ENCODE measurements around the gene BACH1.

BACH1 gene

GRCh38 chr21:29321932-29322928 lies 23.5 kb downstream of the BACH1 start:
- H3K27me3 ChIP-seq (ENCODE audit: control insufficient read depth, insufficient read depth, low read length), result no peaks in the 10 kb centered on the region
- H3K27ac ChIP-seq (ENCODE audit: low read depth, low read length), result no peak overlapping the region
- no peak overlapping the region for H3K4me3 ChIP-seq (ENCODE audit: low read length)
- peaks cover 6% of the 10 kb centered on the region for H3K4me1 ChIP-seq (ENCODE audit: control insufficient read depth, insufficient read depth, low read length)
- H3K9ac ChIP-seq (ENCODE audit: low read length), result no peak overlapping the region
- H3K36me3 ChIP-seq (ENCODE audit: control insufficient read depth, insufficient read depth, low read length), result no peaks in the 10 kb centered on the region

DNA sequence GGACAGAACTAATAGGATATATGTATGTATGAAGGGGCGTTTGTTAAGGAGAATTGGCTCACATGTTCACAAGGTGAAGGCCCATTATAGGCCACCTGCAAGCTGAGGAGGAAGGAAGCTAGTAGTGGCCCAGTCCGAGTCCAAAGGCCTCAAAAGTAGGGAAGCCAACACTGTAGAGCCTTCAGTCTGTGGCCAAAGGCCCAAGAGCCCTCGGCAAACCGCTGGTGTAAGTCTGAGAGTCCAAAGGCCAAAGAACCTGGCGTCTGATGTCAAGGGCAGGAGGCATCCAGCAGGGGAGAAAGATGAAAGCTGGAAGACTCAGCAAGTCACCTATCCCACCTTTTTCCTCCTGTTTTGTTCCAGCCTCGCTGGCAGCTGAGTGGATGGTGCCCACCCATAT lies 24.5 kb downstream of the BACH1 start:
- Histone ChIP-seq H3K4me1 (ENCODE audit: control insufficient read depth, insufficient read depth, low read length) (peaks cover 6% of the 10 kb centered on the region), H3K4me3 (ENCODE audit: low read length) (no peak overlapping the region)

GRCh38 chr21:29326914-29327554 lies 28.3 kb downstream of the BACH1 start:
- Histone ChIP-seq H3K4me3 (ENCODE audit: low read length) (no peak overlapping the region), H3K27ac (ENCODE audit: low read depth, low read length) (no peak overlapping the region), H3K9ac (ENCODE audit: low read length) (no peak overlapping the region), H3K36me3 (ENCODE audit: control insufficient read depth, insufficient read depth, low read length) (no peaks in the 10 kb centered on the region), H3K4me1 (ENCODE audit: control insufficient read depth, insufficient read depth, low read length) (no peaks in the 10 kb centered on the region), H3K27me3 (ENCODE audit: control insufficient read depth, insufficient read depth, low read length) (no peaks in the 10 kb centered on the region)

More for the DNA sequence above, 24.5 kb downstream of the BACH1 start:
- no peaks in the 10 kb centered on the region for H3K27me3 ChIP-seq (ENCODE audit: control insufficient read depth, insufficient read depth, low read length)
- no peak overlapping the region for H3K27ac ChIP-seq (ENCODE audit: low read depth, low read length)
- no peaks in the 10 kb centered on the region for H3K36me3 ChIP-seq (ENCODE audit: control insufficient read depth, insufficient read depth, low read length)
- H3K9ac ChIP-seq (ENCODE audit: low read length), result no peak overlapping the region

DNA sequence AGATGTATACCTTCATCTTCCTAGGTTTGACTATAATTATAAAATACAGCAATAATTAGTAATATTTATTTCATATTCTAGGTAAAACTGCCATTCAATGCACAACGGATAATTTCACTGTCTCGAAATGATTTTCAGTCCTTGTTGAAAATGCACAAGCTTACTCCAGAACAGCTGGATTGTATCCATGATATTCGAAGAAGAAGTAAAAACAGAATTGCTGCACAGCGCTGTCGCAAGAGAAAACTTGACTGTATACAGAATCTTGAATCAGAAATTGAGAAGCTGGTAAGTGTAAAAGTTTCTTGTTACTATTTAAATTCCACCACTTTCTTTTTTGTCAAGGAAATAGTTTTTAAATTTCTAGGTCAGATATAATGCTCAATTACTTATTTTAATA lies 30.7 kb downstream of the BACH1 start:
- Histone ChIP-seq H3K4me3 (ENCODE audit: low read length) (no peak overlapping the region), H3K4me1 (ENCODE audit: control insufficient read depth, insufficient read depth, low read length) (no peaks in the 10 kb centered on the region), H3K27me3 (ENCODE audit: control insufficient read depth, insufficient read depth, low read length) (no peaks in the 10 kb centered on the region), H3K36me3 (ENCODE audit: control insufficient read depth, insufficient read depth, low read length) (no peaks in the 10 kb centered on the region), H3K9ac (ENCODE audit: low read length) (no peak overlapping the region), H3K27ac (ENCODE audit: low read depth, low read length) (no peak overlapping the region)

GRCh38 chr21:29330797-29331196 lies 32.1 kb downstream of the BACH1 start:
- Histone ChIP-seq H3K4me3 (ENCODE audit: low read length) (no peak overlapping the region), H3K27ac (ENCODE audit: low read depth, low read length) (no peak overlapping the region), H3K9ac (ENCODE audit: low read length) (no peak overlapping the region), H3K27me3 (ENCODE audit: control insufficient read depth, insufficient read depth, low read length) (no peaks in the 10 kb centered on the region), H3K4me1 (ENCODE audit: control insufficient read depth, insufficient read depth, low read length) (no peaks in the 10 kb centered on the region), H3K36me3 (ENCODE audit: control insufficient read depth, insufficient read depth, low read length) (no peaks in the 10 kb centered on the region)

DNA sequence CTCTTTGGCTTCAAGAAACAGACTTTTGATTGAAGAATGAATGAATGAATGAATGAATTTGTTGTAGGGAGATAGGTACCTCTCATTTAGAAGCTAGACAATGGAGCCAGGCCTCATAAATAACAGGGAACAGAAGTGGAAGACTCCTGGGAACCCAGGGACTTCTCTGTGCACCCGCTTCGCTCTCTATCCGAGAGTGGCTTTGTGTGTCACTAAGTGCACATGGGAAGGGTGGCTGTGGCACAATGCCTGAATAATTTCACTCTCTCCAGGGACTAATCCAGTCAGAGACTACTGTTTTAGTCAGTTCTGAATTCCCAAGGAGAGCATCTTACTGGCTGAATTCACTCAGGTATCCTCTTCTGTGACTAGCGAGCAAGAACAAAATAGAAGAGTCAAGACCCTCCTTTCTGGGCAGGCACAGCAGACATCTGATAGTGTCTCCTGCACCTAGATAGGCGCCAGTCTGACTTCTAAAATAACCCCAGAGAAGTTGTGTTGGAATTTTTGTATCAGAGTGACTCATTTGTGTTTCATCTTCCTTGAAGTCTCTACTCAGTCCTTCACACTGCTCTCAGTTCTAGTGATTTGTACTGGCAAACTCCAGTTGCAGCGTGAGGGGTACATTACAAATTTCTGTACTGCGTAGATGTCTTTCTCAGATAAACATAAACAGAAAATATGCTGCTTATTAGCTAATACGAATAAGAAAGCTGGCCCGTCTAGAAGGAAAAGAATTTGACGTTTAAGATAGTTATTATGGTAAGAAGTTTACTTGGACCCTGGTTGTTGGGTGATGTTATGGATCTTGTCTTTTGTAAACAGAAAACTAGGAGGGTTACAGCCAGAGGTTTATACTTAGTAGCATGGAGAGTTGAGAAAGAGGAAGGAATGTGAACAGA lies 34.0 kb downstream of the BACH1 start:
- Histone ChIP-seq H3K36me3 (ENCODE audit: control insufficient read depth, insufficient read depth, low read length) (no peaks in the 10 kb centered on the region), H3K4me3 (ENCODE audit: low read length) (no peak overlapping the region), H3K27me3 (ENCODE audit: control insufficient read depth, insufficient read depth, low read length) (no peaks in the 10 kb centered on the region), H3K9ac (ENCODE audit: low read length) (no peak overlapping the region), H3K4me1 (ENCODE audit: control insufficient read depth, insufficient read depth, low read length) (no peaks in the 10 kb centered on the region), H3K27ac (ENCODE audit: low read depth, low read length) (no peak overlapping the region)

GRCh38 chr21:29333406-29333805 lies 34.7 kb downstream of the BACH1 start:
- Histone ChIP-seq H3K4me1 (ENCODE audit: control insufficient read depth, insufficient read depth, low read length) (no peaks in the 10 kb centered on the region), H3K9ac (ENCODE audit: low read length) (no peak overlapping the region), H3K27ac (ENCODE audit: low read depth, low read length) (no peak overlapping the region), H3K36me3 (ENCODE audit: control insufficient read depth, insufficient read depth, low read length) (no peaks in the 10 kb centered on the region), H3K27me3 (ENCODE audit: control insufficient read depth, insufficient read depth, low read length) (no peaks in the 10 kb centered on the region), H3K4me3 (ENCODE audit: low read length) (no peak overlapping the region)

GRCh38 chr21:29334717-29335428 lies 36.2 kb downstream of the BACH1 start:
- H3K4me3 ChIP-seq (ENCODE audit: low read length), result no peak overlapping the region
- H3K27ac ChIP-seq (ENCODE audit: low read depth, low read length), result no peak overlapping the region
- no peaks in the 10 kb centered on the region for H3K36me3 ChIP-seq (ENCODE audit: control insufficient read depth, insufficient read depth, low read length)
- H3K27me3 ChIP-seq (ENCODE audit: control insufficient read depth, insufficient read depth, low read length), result no peaks in the 10 kb centered on the region
- H3K4me1 ChIP-seq (ENCODE audit: control insufficient read depth, insufficient read depth, low read length), result no peaks in the 10 kb centered on the region
- no peak overlapping the region for H3K9ac ChIP-seq (ENCODE audit: low read length)

- Histone ChIP-seq H3K27ac (ENCODE audit: low read depth, low read length) (no peak overlapping the region), H3K9ac (ENCODE audit: low read length) (no peak overlapping the region), H3K27me3 (ENCODE audit: control insufficient read depth, insufficient read depth, low read length) (no peaks in the 10 kb centered on the region), H3K4me1 (ENCODE audit: control insufficient read depth, insufficient read depth, low read length) (no peaks in the 10 kb centered on the region), H3K36me3 (ENCODE audit: control insufficient read depth, insufficient read depth, low read length) (no peaks in the 10 kb centered on the region), H3K4me3 (ENCODE audit: low read length) (no peak overlapping the region)
These were observed 37.0 kb downstream of the BACH1 start for GRCh38 chr21:29335720-29336119.

DNA sequence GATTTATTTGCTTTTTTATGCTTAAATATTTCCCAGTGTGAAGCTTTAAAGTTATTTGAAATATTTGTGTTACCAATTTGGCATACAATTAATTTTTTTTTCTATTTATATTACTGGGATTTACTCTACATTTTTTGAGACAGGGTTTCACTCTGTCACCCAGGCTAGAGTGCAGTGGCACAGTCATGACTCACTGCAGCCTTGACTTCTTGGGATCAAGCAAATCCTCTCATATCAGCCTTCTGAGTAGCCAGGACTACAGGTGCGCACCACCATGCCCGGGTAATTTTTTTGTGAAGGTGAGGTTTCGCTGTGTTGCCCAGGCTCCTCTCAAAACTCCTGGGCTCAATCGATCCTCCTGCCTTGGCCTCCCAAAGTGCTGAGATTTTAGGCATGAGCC lies 39.5 kb downstream of the BACH1 start:
- H3K27me3 ChIP-seq (ENCODE audit: control insufficient read depth, insufficient read depth, low read length), result no peaks in the 10 kb centered on the region
- H3K9ac ChIP-seq (ENCODE audit: low read length), result no peak overlapping the region
- no peak overlapping the region for H3K4me3 ChIP-seq (ENCODE audit: low read length)
- H3K36me3 ChIP-seq (ENCODE audit: control insufficient read depth, insufficient read depth, low read length), result no peaks in the 10 kb centered on the region
- H3K27ac ChIP-seq (ENCODE audit: low read depth, low read length), result no peak overlapping the region
- peaks cover 15% of the 10 kb centered on the region for H3K4me1 ChIP-seq (ENCODE audit: control insufficient read depth, insufficient read depth, low read length)

GRCh38 chr21:29340228-29340627 lies 41.5 kb downstream of the BACH1 start:
- Histone ChIP-seq H3K36me3 (ENCODE audit: control insufficient read depth, insufficient read depth, low read length) (no peaks in the 10 kb centered on the region), H3K4me1 (ENCODE audit: control insufficient read depth, insufficient read depth, low read length) (peaks cover 23% of the 10 kb centered on the region), H3K27ac (ENCODE audit: low read depth, low read length) (no peak overlapping the region), H3K9ac (ENCODE audit: low read length) (no peak overlapping the region), H3K27me3 (ENCODE audit: control insufficient read depth, insufficient read depth, low read length) (no peaks in the 10 kb centered on the region), H3K4me3 (ENCODE audit: low read length) (no peak overlapping the region)

All from rectal smooth muscle tissue (tissue), 1 donor.